Occipital lobe (tissue), 2 donors: ENCODE measurements around the gene SGTA. TPM values are rescaled to one million over a fixed set of nuclear protein-coding genes. Genes with fewer than 3 reads are reported as not detected.
A peak's percentile ranks its signal among the peaks of the same experiment; 100 is the strongest.
"Not testable (repeated sequence)": the region's sequence is repeated elsewhere in the genome, so short reads cannot be mapped to it uniquely, and the experiment has no call there.

Experiments used
- DNase-seq: peaks from one replicate; lab custom pipeline; 2025; lab: John Stamatoyannopoulos, UW
- total RNA-seq: library from RNA; depleted of rRNA; stranded (reverse); fragments of >200 nt; gene quantifications from one replicate; pipeline ENCODE4 v1.2.3, GENCODE V29; 2014

The SGTA gene
- 24.2 TPM for total RNA-seq

GRCh38 chr19:2782936-2783780 lies at the start of gene SGTA:
Gene SGTA (minus strand): TSS chr19:2783273. CDS start chr19:2769068, 14,205 bp downstream.
- DNase-seq = peak; percentile 97

- no peak for DNase-seq
Observed at GRCh38 chr19:2827840-2828489, 44.9 kb upstream of the SGTA start.

DNA sequence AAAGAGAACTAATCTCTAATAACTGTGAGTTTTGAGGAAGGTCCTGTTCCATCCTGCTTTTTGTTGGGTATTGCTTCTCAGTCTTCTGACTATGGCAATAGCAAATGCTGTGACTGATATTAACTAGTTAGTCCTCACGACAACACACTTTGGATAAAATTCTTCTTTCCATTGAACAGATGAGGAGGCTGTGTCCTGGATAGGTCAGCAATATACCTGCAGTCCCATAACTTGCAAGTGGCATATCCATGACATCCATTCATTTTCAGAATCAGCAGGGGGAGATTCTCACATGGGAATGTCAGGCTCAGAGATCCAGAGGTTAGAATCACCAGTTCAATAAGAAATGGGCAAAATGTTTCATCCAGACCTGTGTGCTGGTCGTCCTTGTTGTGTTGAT lies 43.9 kb upstream of the SGTA start:
- DNase-seq = no peak

- no peak for DNase-seq
Observed at GRCh38 chr19:2824129-2824528, 41.1 kb upstream of the SGTA start.

DNA sequence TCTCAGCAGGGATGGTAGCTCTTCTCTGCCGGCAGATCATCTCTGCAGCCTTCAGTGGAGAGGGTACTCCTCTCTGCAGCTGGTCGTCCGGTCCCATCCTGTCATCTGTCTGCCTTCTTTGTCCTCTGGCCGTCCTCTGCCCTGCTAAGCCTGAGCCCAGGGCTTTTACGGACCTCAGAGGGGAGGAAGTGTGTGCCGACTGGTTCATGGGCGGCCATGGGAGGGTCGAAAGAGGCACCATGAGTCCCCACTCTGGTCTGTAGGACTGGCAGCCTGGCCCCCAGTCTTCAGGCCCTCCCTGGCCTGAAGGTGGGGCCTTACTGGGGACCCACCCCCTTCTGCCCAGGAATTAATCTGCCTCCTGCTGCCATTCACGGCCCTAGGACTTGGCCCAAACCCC lies 40.6 kb upstream of the SGTA start:
- DNase-seq = no peak

DNA sequence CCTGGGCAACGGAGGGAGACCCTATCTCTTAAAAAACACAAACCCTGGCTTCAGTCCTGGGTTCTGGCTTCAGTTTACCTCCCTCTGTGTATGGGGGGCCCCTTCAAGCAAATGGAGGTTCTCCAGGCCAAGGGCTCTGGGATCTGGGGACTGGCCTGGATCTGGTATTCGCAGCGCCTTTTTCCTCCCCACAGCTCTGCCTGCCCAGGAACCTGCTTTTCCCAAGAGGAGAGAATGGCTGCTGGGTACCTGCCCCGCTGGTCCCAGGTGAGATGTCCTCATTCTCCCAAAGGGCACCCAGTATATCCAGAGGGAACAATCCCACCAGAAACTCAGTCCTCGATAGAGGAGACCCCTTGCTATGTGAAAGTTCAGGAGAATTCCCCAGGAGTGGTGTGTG lies 39.8 kb upstream of the SGTA start:
- DNase-seq = no peak

DNA sequence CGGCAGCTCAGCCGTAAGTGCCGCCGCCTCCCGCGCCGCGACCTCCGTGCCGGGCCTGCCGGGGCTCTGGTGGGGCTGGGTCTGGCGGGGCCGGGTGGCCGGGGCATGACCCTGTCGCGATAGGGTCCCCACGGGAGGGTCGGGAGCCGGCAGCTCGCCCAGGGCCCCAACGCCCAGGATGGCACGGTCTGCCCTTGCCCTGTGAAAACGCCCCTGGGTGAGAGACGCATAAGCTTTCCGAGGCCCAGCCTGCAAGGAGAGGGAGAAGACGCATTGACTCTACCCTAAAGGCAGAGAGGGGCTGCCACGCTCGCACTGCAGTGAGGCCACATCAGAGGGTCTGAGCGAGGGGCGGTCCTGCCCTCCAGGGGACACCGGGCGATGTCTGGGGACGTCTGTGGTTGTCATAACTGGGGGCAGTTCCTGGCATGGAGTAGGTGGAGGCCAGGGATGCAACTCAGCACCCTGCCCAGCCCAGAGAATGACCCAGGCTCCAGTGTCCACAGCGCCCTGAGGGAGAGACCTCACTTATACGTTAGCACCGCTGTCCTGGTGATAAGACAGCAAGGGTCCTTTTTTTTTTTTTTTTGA lies 37.1 kb upstream of the SGTA start:
- no peak for DNase-seq

GRCh38 chr19:2819540-2820111 lies 36.6 kb upstream of the SGTA start, which contains the start of gene ZNF554:
Gene ZNF554 (plus strand): TSS chr19:2819868. CDS start chr19:2820072, 204 bp downstream.
- DNase-seq = peak; percentile 85

DNA sequence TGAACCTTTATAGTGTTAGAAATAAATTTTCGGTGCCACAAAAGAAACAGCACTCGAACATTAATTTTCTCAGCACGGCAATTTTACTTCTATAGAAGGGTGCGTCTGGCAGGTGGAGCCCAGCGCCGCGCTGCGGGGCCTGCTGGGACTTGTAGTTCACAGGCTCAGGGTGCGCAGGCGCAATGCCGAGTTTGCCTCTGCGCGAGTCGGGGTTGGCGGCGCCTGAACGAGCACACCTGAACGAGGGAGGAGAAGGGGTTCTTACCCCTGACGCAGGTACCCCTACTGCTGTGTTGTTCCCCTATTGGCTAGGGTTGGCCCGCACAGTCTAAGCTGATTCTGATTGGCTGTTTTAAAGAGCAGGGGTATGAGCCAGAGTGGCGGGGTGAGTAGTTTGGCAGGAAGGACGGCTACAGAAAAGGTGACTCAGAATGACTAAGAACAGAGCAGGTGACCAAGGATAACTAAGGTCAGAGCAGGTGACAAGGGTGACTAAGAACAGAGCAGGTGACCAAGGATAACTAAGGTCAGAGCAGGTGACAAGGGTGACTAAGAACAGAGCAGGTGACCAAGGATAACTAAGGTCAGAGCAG lies 34.3 kb upstream of the SGTA start:
- DNase-seq = not testable (repeated sequence)

GRCh38 chr19:2816641-2817040 lies 33.6 kb upstream of the SGTA start:
- no peak for DNase-seq

DNA sequence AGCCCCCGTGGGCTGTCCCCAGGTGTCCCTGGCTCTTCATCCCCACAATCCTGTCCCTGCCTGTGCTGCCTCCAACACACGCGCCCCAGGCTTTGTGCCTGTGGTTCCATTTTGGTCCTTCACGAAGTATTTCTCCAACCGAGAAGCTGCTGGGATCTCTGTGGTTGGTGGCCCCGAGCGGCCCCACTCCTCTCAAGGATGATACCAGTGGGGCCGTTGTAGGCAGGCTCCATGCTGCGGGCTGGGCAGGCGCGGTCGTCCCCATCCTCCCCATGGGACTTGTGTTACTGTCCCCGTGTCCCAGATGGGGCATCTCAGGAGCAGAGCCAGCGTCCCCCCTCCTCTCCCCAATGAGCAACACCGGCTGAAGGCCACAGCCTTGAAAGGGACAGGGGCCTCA lies 32.9 kb upstream of the SGTA start:
- DNase-seq = no peak

- no peak for DNase-seq
Observed at GRCh38 chr19:2815191-2815614, 32.1 kb upstream of the SGTA start.

GRCh38 chr19:2814426-2814825 lies 31.4 kb upstream of the SGTA start:
- DNase-seq = no peak

DNA sequence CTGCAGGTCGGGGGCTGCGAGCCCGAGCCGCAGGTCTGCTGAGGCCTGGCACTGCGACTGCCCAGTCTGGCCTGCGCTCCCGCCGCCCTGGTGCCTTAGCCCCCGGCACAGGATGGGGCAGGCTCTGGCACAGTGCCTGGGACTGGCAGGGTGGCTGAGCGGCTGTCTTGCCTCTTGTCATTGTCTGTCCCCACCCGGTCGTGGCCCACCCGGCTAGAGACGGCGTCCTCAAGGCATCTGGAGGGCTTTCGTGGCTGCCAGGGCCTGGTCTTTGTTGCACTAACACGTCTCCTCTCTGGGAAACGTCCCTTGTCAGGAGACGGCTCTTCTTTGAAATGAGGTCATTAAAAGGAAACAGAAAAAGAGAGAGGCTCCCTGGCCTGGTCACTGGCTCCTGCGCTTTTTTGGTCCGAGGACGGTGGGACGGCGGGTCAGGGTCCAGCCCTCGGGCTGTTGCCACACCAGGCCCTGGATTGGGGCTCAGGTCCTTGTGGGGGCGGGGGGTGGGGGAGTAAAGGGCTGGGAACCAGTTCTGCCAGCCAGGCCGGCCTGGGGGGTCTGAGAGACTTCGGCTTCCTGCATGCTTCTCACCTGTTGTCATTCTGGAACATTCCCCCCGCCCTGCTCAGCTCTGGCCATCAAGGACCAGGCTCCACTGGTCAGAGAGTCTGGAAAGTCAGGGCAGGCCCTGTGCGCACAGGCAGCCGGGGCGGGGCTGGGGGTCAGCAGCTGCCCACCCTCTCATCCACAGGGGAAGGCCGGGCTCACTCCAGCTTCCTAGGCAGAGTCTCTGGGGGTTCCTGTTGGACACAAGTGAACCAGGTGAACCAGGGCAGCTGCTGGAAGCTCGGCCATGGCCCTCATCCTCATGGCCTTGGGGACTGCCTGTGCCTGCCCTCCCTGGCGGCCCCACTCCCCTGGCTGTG lies 30.4 kb upstream of the SGTA start:
- no peak for DNase-seq

GRCh38 chr19:2812414-2813234 lies 29.6 kb upstream of the SGTA start:
- DNase-seq = no peak

GRCh38 chr19:2811735-2812413 lies 28.8 kb upstream of the SGTA start:
- no peak for DNase-seq

DNA sequence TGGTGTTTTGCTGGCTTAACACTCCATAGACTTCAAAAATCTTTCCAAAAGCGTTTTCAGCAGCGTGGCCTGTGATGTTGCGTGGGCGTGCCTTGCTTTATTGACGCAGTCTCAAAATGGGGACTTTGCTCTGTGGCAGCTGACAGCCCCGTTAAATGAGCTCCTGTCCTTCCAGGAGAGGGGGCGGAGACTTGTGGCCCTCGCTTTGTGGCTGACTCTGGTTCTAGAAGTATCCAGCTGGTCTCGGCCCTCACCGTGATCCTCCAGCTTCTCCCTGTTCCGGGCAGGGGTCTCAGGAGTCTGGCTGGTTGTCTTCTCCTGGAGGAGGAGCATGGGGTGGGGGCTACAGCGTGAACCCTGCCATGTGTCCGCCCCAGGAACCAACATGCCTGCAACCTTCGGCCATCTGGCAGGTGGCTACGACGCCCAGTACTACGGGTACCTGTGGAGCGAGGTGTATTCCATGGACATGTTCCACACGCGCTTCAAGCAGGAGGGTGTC lies 28.2 kb upstream of the SGTA start:
- DNase-seq = no peak

DNA sequence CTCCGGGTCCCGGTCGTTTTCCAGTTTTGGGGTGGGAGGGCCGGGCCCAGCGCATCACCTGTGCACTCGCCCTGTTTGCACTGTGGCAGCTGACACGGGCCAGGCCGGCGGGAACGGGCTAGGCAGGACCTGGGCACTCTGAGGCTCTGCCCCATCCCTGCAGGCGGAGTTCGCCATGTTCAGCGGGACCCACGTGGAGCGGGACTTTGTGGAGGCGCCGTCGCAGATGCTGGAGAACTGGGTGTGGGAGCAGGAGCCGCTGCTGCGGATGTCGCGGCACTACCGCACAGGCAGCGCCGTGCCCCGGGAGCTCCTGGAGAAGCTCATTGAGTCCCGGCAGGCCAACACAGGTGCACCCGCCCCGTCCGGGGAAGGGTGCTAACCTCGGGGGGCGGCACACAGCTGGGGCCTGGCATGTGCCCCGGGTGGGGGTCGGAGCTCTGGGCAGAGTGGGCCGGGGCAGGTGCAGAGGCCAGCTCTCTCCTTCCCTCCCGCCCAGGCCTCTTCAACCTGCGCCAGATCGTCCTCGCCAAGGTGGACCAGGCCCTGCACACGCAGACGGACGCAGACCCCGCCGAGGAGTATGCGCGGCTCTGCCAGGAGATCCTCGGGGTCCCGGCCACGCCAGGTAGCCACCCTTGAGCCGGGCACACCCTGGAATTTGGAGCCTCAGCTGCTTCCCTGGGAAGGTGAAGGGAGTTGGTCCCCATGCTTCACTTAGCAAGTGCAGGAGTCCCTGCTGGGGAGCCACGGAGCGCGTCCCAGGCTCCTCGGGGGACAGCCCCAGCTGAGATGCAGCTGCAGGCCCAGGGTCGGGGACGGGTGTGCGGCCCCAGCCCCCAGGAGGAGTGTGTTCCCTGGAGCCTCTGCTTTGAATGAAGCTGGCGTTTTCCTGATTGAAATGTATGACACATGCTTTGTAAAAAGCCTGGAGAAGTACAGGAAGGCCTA lies 27.3 kb upstream of the SGTA start:
- DNase-seq = no peak
